Neuronal stem cell (in vitro differentiated cells): ENCODE measurements around the gene GADD45A.

ENCODE experiments used
- DNase-seq: peaks from one replicate; pipeline ENCODE4 v3.0.0-alpha.2; 2013; ENCODE audit warnings: low spot score
- H2AFZ ChIP-seq: one replicate; pipeline ENCODE4 v1.6.1; 2013; ENCODE audit warnings: mild to moderate bottlenecking, low read length, inconsistent platforms
- H2AK5ac ChIP-seq: 2 replicates; pipeline ENCODE4 v1.6.1; 2013; ENCODE audit warnings: low read depth, mild to moderate bottlenecking, inconsistent platforms, low read length, moderate library complexity, mixed read lengths
- H2BK120ac ChIP-seq: 2 replicates; pipeline ENCODE4 v1.6.1; 2013; ENCODE audit warnings: low read depth, mild to moderate bottlenecking, inconsistent platforms, low read length, moderate library complexity, mixed read lengths
- H2BK12ac ChIP-seq: one replicate; pipeline ENCODE4 v1.6.1; 2013; ENCODE audit warnings: low read length, inconsistent platforms
- H2BK15ac ChIP-seq: 2 replicates; pipeline ENCODE4 v1.6.1; 2013; ENCODE audit warnings: mild to moderate bottlenecking, low read length, inconsistent platforms, mixed read lengths
- H2BK5ac ChIP-seq: one replicate; pipeline ENCODE4 v1.6.1; 2013; ENCODE audit warnings: inconsistent platforms, mild to moderate bottlenecking, low read length, moderate library complexity
- H3K14ac ChIP-seq: one replicate; pipeline ENCODE4 v1.6.1; 2013; ENCODE audit warnings: low read length, inconsistent platforms
- H3K18ac ChIP-seq: 2 replicates; pipeline ENCODE4 v1.6.1; 2013; ENCODE audit warnings: low read length, inconsistent platforms
- H3K23ac ChIP-seq: 2 replicates; pipeline ENCODE4 v1.6.1; 2013; ENCODE audit warnings: low read depth, mild to moderate bottlenecking, mixed read lengths, low read length, inconsistent platforms; ENCODE audit not compliant: poor library complexity
- H3K27ac ChIP-seq: replicated peaks from 3 replicates; pipeline ENCODE4 v1.5.1; 2013; ENCODE audit warnings: low read length, inconsistent platforms
- H3K27me3 ChIP-seq, 3 experiments: 2 replicates each; pipeline ENCODE4 v1.6.1; 2013; ENCODE audit warnings: low read length in 3 of 3, mild to moderate bottlenecking in 2 of 3, inconsistent platforms in 1 of 3, low read depth in 1 of 3, mixed read lengths in 1 of 3, moderate library complexity in 1 of 3; ENCODE audit not compliant: control insufficient read depth in 3 of 3, insufficient read depth in 3 of 3
- H3K36me3 ChIP-seq, 2 donors: replicated peaks in 1 of 2; 2 replicates each; pipeline ENCODE4 v1.6.1; 2013; ENCODE audit warnings: low read length in 2 of 2; ENCODE audit not compliant: control insufficient read depth in 2 of 2, insufficient read depth in 2 of 2
- H3K4ac ChIP-seq: 2 replicates; pipeline ENCODE4 v1.6.1; 2013; ENCODE audit warnings: inconsistent platforms, mild to moderate bottlenecking, low read length, moderate library complexity
- H3K4me1 ChIP-seq, 2 donors: 1 replicate in 1 of 2; 2 replicates in 1 of 2; pipeline ENCODE4 v1.6.1; 2013; ENCODE audit warnings: low read length in 2 of 2, low read depth in 1 of 2; ENCODE audit not compliant: control insufficient read depth in 2 of 2, insufficient read depth in 1 of 2
- H3K4me2 ChIP-seq: one replicate; pipeline ENCODE4 v1.6.1; 2013; ENCODE audit warnings: mild to moderate bottlenecking, low read length, inconsistent platforms; ENCODE audit not compliant: insufficient read depth, poor library complexity, severe bottlenecking
- H3K4me3 ChIP-seq, 2 donors: 2 replicates each; pipeline ENCODE4 v1.5.1; 2013; ENCODE audit warnings: low read length in 2 of 2, mild to moderate bottlenecking in 2 of 2, inconsistent platforms in 1 of 2, moderate library complexity in 1 of 2
- H3K79me1 ChIP-seq: one replicate; pipeline ENCODE4 v1.6.1; 2013; ENCODE audit warnings: low read depth, mild to moderate bottlenecking, inconsistent platforms, low read length, moderate library complexity
- H3K9ac ChIP-seq: one replicate; pipeline ENCODE4 v1.6.1; 2013; ENCODE audit warnings: mild to moderate bottlenecking, low read depth, low read length, inconsistent platforms; ENCODE audit not compliant: poor library complexity
- H3K9me3 ChIP-seq, 2 donors: replicated peaks in 1 of 2; 2 replicates each; pipeline versions ENCODE3 to v1.6.1; 2013; ENCODE audit warnings: low read length in 2 of 2, mild to moderate bottlenecking in 2 of 2, inconsistent platforms in 1 of 2, low read depth in 1 of 2, mixed read lengths in 1 of 2, moderate library complexity in 1 of 2; ENCODE audit not compliant: control insufficient read depth in 2 of 2, insufficient read depth in 1 of 2
- H4K8ac ChIP-seq: one replicate; pipeline ENCODE4 v1.6.1; 2013; ENCODE audit warnings: low read depth, mild to moderate bottlenecking, inconsistent platforms, low read length, moderate library complexity
- H4K91ac ChIP-seq: one replicate; pipeline ENCODE4 v1.6.1; 2013; ENCODE audit warnings: low read length, low read depth, mild to moderate bottlenecking, inconsistent platforms; ENCODE audit not compliant: poor library complexity
- WGBS, 2 donors: extraction: QIAGEN DNeasy Blood & Tissue Kit; methylation state at CpG; one replicate each; pipeline ENCODE4 v1.1.7; 2013; ENCODE audit warnings: missing lambda C conversion rate in 2 of 2, mixed read lengths in 1 of 2; ENCODE audit not compliant: insufficient read length in 2 of 2, insufficient replicate concordance in 1 of 2; ENCODE audit errors: extremely low coverage in 2 of 2; 5-methylcytosine and 5-hydroxymethylcytosine counted together

Gene GADD45A

GRCh38 chr1:67651031-67651430, 34.0 kb upstream of the GADD45A start:
- no peak overlapping the region for H2BK5ac ChIP-seq
- H3K14ac ChIP-seq = no peak overlapping the region
- no peak overlapping the region for H3K18ac ChIP-seq
- H3K4me2 ChIP-seq = no peak overlapping the region
- DNase-seq = no peak
- no peak overlapping the region for H3K4me3 ChIP-seq
- no peak overlapping the region for H3K4ac ChIP-seq
- no peak overlapping the region for H2AFZ ChIP-seq
- no peak overlapping the region for H2AK5ac ChIP-seq
- H3K9me3 ChIP-seq = no peaks in the 10 kb centered on the region
- H2BK15ac ChIP-seq = no peak overlapping the region
- H3K36me3 ChIP-seq = no peaks in the 10 kb centered on the region
- no peak overlapping the region for H3K23ac ChIP-seq
- H3K27me3 ChIP-seq = no peaks in the 10 kb centered on the region
- no peak overlapping the region for H2BK12ac ChIP-seq
- H3K9ac ChIP-seq = no peak overlapping the region
- H3K27ac ChIP-seq = no peak overlapping the region
- H4K8ac ChIP-seq = no peak overlapping the region
- no CpG with 5 or more reads among the region's 3 CpGs for WGBS, 2 donors
- H2BK120ac ChIP-seq = no peak overlapping the region
- H4K91ac ChIP-seq = no peak overlapping the region
- H3K4me1 ChIP-seq = peaks cover 11 to 13% of the 10 kb centered on the region in 2 donors
- no peaks in the 10 kb centered on the region for H3K79me1 ChIP-seq

- H3K23ac ChIP-seq = no peak overlapping the region
- no peak overlapping the region for H3K4me3 ChIP-seq
- H3K27ac ChIP-seq = no peak overlapping the region
- no peak overlapping the region for H4K91ac ChIP-seq
- no peak overlapping the region for H2BK120ac ChIP-seq
- no peak overlapping the region for H2BK15ac ChIP-seq
- no peak overlapping the region for H3K14ac ChIP-seq
- H3K18ac ChIP-seq = no peak overlapping the region
- no peak overlapping the region for H2AK5ac ChIP-seq
- H2AFZ ChIP-seq = no peak overlapping the region
- no peak overlapping the region for H4K8ac ChIP-seq
- no peaks in the 10 kb centered on the region for H3K79me1 ChIP-seq
- H2BK12ac ChIP-seq = no peak overlapping the region
- H3K9me3 ChIP-seq = no peaks in the 10 kb centered on the region
- no CpG with 5 or more reads among the region's 2 CpGs for WGBS, 2 donors
- H3K27me3 ChIP-seq = no peaks in the 10 kb centered on the region
- H3K4me1 ChIP-seq = no peaks in the 10 kb centered on the region
- no peak overlapping the region for H2BK5ac ChIP-seq
- H3K36me3 ChIP-seq = no peaks in the 10 kb centered on the region
- H3K9ac ChIP-seq = no peak overlapping the region
- no peak for DNase-seq
- H3K4ac ChIP-seq = no peak overlapping the region
- H3K4me2 ChIP-seq = no peak overlapping the region
Observed at GRCh38 chr1:67652800-67653199, 32.2 kb upstream of the GADD45A start.

GRCh38 chr1:67653304-67653703, 31.7 kb upstream of the GADD45A start:
- Histone ChIP-seq H4K8ac (no peak overlapping the region), H2BK120ac (no peak overlapping the region), H2BK15ac (no peak overlapping the region), H3K9ac (no peak overlapping the region), H3K27me3 (no peaks in the 10 kb centered on the region), H3K14ac (no peak overlapping the region), H3K4me1 (no peaks in the 10 kb centered on the region), H2BK5ac (no peak overlapping the region), H3K36me3 (no peaks in the 10 kb centered on the region), H3K4me3 (no peak overlapping the region), H3K79me1 (no peaks in the 10 kb centered on the region), H3K18ac (no peak overlapping the region), H2AK5ac (no peak overlapping the region), H2AFZ (no peak overlapping the region), H3K9me3 (no peaks in the 10 kb centered on the region), H3K23ac (no peak overlapping the region), H3K27ac (no peak overlapping the region), H3K4me2 (no peak overlapping the region), H3K4ac (no peak overlapping the region), H2BK12ac (no peak overlapping the region), H4K91ac (no peak overlapping the region)
- no peak for DNase-seq

GRCh38 chr1:67655581-67655980, 29.4 kb upstream of the GADD45A start:
- Histone ChIP-seq H2BK15ac (no peak overlapping the region), H3K23ac (no peak overlapping the region), H3K36me3 (no peaks in the 10 kb centered on the region), H3K9ac (no peak overlapping the region), H3K4me3 (no peak overlapping the region), H4K8ac (no peak overlapping the region), H3K18ac (no peak overlapping the region), H3K27ac (no peak overlapping the region), H2AFZ (peak overlapping the region; percentile 72), H3K27me3 (no peaks in the 10 kb centered on the region), H3K4me2 (no peak overlapping the region), H3K4ac (no peak overlapping the region), H4K91ac (no peak overlapping the region), H2AK5ac (no peak overlapping the region), H3K4me1 (no peaks in the 10 kb centered on the region), H2BK5ac (no peak overlapping the region), H2BK12ac (no peak overlapping the region), H3K14ac (no peak overlapping the region), H3K79me1 (no peaks in the 10 kb centered on the region), H2BK120ac (no peak overlapping the region), H3K9me3 (no peaks in the 10 kb centered on the region)
- no peak for DNase-seq
- WGBS, 2 donors = no CpG with 5 or more reads among the region's 2 CpGs
